ENCODE results near the gene TCN2.

The TCN2 gene

GRCh38 chr22:30652852-30653251 lies 45.9 kb downstream of the TCN2 start:
- H3K36me3 ChIP-seq (ENCODE audit: insufficient read depth, low read length) = no peaks in the 10 kb centered on the region

GRCh38 chr22:30654361-30654760 lies 47.4 kb downstream of the TCN2 start:
- Histone ChIP-seq H3K27ac (ENCODE audit: low read depth, low read length) (no peak overlapping the region), H3K4me1 (ENCODE audit: insufficient read depth, low read length) (no peaks in the 10 kb centered on the region), H3K4me3 (ENCODE audit: low read depth in 1 of 2, low read length in 2 of 2) (no peak overlapping the region), H3K9me3 (ENCODE audit: low read length) (no peaks in the 10 kb centered on the region), H3K36me3 (ENCODE audit: insufficient read depth, low read length) (no peaks in the 10 kb centered on the region), H3K9ac (ENCODE audit: low read length) (no peak overlapping the region), H3K27me3 (ENCODE audit: control insufficient read depth in 1 of 2, insufficient read depth in 2 of 2, low read length in 2 of 2) (no peaks in the 10 kb centered on the region)

More at GRCh38 chr22:30652852-30653251, 45.9 kb downstream of the TCN2 start:
- H3K9me3 ChIP-seq (ENCODE audit: low read length) = no peaks in the 10 kb centered on the region
- no peak overlapping the region for H3K4me3 ChIP-seq (ENCODE audit: low read depth in 1 of 2, low read length in 2 of 2)
- no peaks in the 10 kb centered on the region for H3K27me3 ChIP-seq (ENCODE audit: control insufficient read depth in 1 of 2, insufficient read depth in 2 of 2, low read length in 2 of 2)
- no peaks in the 10 kb centered on the region for H3K4me1 ChIP-seq (ENCODE audit: insufficient read depth, low read length)
- H3K27ac ChIP-seq (ENCODE audit: low read depth, low read length) = no peak overlapping the region
- no peak overlapping the region for H3K9ac ChIP-seq (ENCODE audit: low read length)

- H3K27ac ChIP-seq (ENCODE audit: low read depth, low read length) = no peak overlapping the region
- no peaks in the 10 kb centered on the region for H3K36me3 ChIP-seq (ENCODE audit: insufficient read depth, low read length)
- no peak overlapping the region for H3K9ac ChIP-seq (ENCODE audit: low read length)
- no peaks in the 10 kb centered on the region for H3K27me3 ChIP-seq (ENCODE audit: control insufficient read depth in 1 of 2, insufficient read depth in 2 of 2, low read length in 2 of 2)
- no peaks in the 10 kb centered on the region for H3K9me3 ChIP-seq (ENCODE audit: low read length)
- H3K4me3 ChIP-seq (ENCODE audit: low read depth in 1 of 2, low read length in 2 of 2) = no peak overlapping the region
- H3K4me1 ChIP-seq (ENCODE audit: insufficient read depth, low read length) = no peaks in the 10 kb centered on the region
Measured at GRCh38 chr22:30655532-30655931, 48.6 kb downstream of the TCN2 start.

GRCh38 chr22:30662040-30662439 lies 55.1 kb downstream of the TCN2 start:
- no peak overlapping the region for H3K9ac ChIP-seq (ENCODE audit: low read length)
- no peak overlapping the region for H3K27ac ChIP-seq (ENCODE audit: low read depth, low read length)
- peaks cover 17% of the 10 kb centered on the region for H3K36me3 ChIP-seq (ENCODE audit: insufficient read depth, low read length)
- H3K27me3 ChIP-seq (ENCODE audit: control insufficient read depth in 1 of 2, insufficient read depth in 2 of 2, low read length in 2 of 2) = no peaks in the 10 kb centered on the region
- no peak overlapping the region for H3K4me3 ChIP-seq (ENCODE audit: low read depth in 1 of 2, low read length in 2 of 2)
- peaks cover 6% of the 10 kb centered on the region for H3K4me1 ChIP-seq (ENCODE audit: insufficient read depth, low read length)
- H3K9me3 ChIP-seq (ENCODE audit: low read length) = no peaks in the 10 kb centered on the region

GRCh38 chr22:30664798-30665197 lies 57.8 kb downstream of the TCN2 start:
- peaks cover 17% of the 10 kb centered on the region for H3K36me3 ChIP-seq (ENCODE audit: insufficient read depth, low read length)
- H3K4me1 ChIP-seq (ENCODE audit: insufficient read depth, low read length) = peaks cover 13% of the 10 kb centered on the region
- no peak overlapping the region for H3K9ac ChIP-seq (ENCODE audit: low read length)
- H3K9me3 ChIP-seq (ENCODE audit: low read length) = no peaks in the 10 kb centered on the region
- H3K4me3 ChIP-seq (ENCODE audit: low read depth in 1 of 2, low read length in 2 of 2) = no peak overlapping the region
- H3K27me3 ChIP-seq (ENCODE audit: control insufficient read depth in 1 of 2, insufficient read depth in 2 of 2, low read length in 2 of 2) = no peaks in the 10 kb centered on the region
- H3K27ac ChIP-seq (ENCODE audit: low read depth, low read length) = no peak overlapping the region

GRCh38 chr22:30665266-30665665 lies 58.3 kb downstream of the TCN2 start:
- Histone ChIP-seq H3K4me3 (ENCODE audit: low read depth in 1 of 2, low read length in 2 of 2) (no peak overlapping the region), H3K36me3 (ENCODE audit: insufficient read depth, low read length) (peaks cover 17% of the 10 kb centered on the region), H3K9ac (ENCODE audit: low read length) (no peak overlapping the region), H3K4me1 (ENCODE audit: insufficient read depth, low read length) (peaks cover 13% of the 10 kb centered on the region), H3K27ac (ENCODE audit: low read depth, low read length) (no peak overlapping the region), H3K27me3 (ENCODE audit: control insufficient read depth in 1 of 2, insufficient read depth in 2 of 2, low read length in 2 of 2) (no peaks in the 10 kb centered on the region), H3K9me3 (ENCODE audit: low read length) (no peaks in the 10 kb centered on the region)

GRCh38 chr22:30665786-30666185 lies 58.8 kb downstream of the TCN2 start:
- peaks cover 13% of the 10 kb centered on the region for H3K4me1 ChIP-seq (ENCODE audit: insufficient read depth, low read length)
- H3K9me3 ChIP-seq (ENCODE audit: low read length) = no peaks in the 10 kb centered on the region
- no peak overlapping the region for H3K9ac ChIP-seq (ENCODE audit: low read length)
- H3K27ac ChIP-seq (ENCODE audit: low read depth, low read length) = no peak overlapping the region
- H3K27me3 ChIP-seq (ENCODE audit: control insufficient read depth in 1 of 2, insufficient read depth in 2 of 2, low read length in 2 of 2) = no peaks in the 10 kb centered on the region
- peaks cover 17% of the 10 kb centered on the region for H3K36me3 ChIP-seq (ENCODE audit: insufficient read depth, low read length)
- no peak overlapping the region for H3K4me3 ChIP-seq (ENCODE audit: low read depth in 1 of 2, low read length in 2 of 2)

- Histone ChIP-seq H3K9me3 (ENCODE audit: low read length) (no peaks in the 10 kb centered on the region), H3K4me3 (ENCODE audit: low read depth in 1 of 2, low read length in 2 of 2) (peak overlapping the region; percentile 92 to 96), H3K4me1 (ENCODE audit: insufficient read depth, low read length) (peaks cover 13% of the 10 kb centered on the region), H3K36me3 (ENCODE audit: insufficient read depth, low read length) (peaks cover 17% of the 10 kb centered on the region), H3K27ac (ENCODE audit: low read depth, low read length) (peak overlapping the region; percentile 56), H3K9ac (ENCODE audit: low read length) (peak overlapping the region; percentile 75), H3K27me3 (ENCODE audit: control insufficient read depth in 1 of 2, insufficient read depth in 2 of 2, low read length in 2 of 2) (no peaks in the 10 kb centered on the region)
Measured at GRCh38 chr22:30667107-30667493, 60.1 kb downstream of the TCN2 start.

GRCh38 chr22:30667494-30668385 lies 60.8 kb downstream of the TCN2 start, which contains the start of gene DUSP18:
TSS of gene DUSP18 (minus strand) at chr22:30667875. CDS start at chr22:30664003, 3,872 bp downstream.
- peak within 1 kb of the TSS; percentile 92 to 96 for H3K4me3 ChIP-seq (ENCODE audit: low read depth in 1 of 2, low read length in 2 of 2)
- H3K9ac ChIP-seq (ENCODE audit: low read length) = peak within 1 kb of the TSS; percentile 75
- H3K36me3 ChIP-seq (ENCODE audit: insufficient read depth, low read length) = peaks cover 13% of the 10 kb centered on the region

GRCh38 chr22:30668386-30668710 lies 61.4 kb downstream of the TCN2 start:
- H3K27ac ChIP-seq (ENCODE audit: low read depth, low read length) = peak overlapping the region; percentile 68
- peaks cover 13% of the 10 kb centered on the region for H3K4me1 ChIP-seq (ENCODE audit: insufficient read depth, low read length)
- peaks cover 8% of the 10 kb centered on the region for H3K36me3 ChIP-seq (ENCODE audit: insufficient read depth, low read length)
- peak overlapping the region; percentile 67 for H3K9ac ChIP-seq (ENCODE audit: low read length)
- no peaks in the 10 kb centered on the region for H3K27me3 ChIP-seq (ENCODE audit: control insufficient read depth in 1 of 2, insufficient read depth in 2 of 2, low read length in 2 of 2)
- H3K4me3 ChIP-seq (ENCODE audit: low read depth in 1 of 2, low read length in 2 of 2) = peak overlapping the region; percentile 92 to 96
- H3K9me3 ChIP-seq (ENCODE audit: low read length) = no peaks in the 10 kb centered on the region

More at GRCh38 chr22:30667494-30668385, 60.8 kb downstream of the TCN2 start, which contains the start of gene DUSP18:
- no peaks in the 10 kb centered on the region for H3K9me3 ChIP-seq (ENCODE audit: low read length)
- no peaks in the 10 kb centered on the region for H3K27me3 ChIP-seq (ENCODE audit: control insufficient read depth in 1 of 2, insufficient read depth in 2 of 2, low read length in 2 of 2)
- H3K4me1 ChIP-seq (ENCODE audit: insufficient read depth, low read length) = peaks cover 13% of the 10 kb centered on the region
- H3K27ac ChIP-seq (ENCODE audit: low read depth, low read length) = peak within 1 kb of the TSS; percentile 68

GRCh38 chr22:30671071-30671470 lies 64.1 kb downstream of the TCN2 start:
- no peak overlapping the region for H3K27ac ChIP-seq (ENCODE audit: low read depth, low read length)

GRCh38 chr22:30673136-30673535 lies 66.2 kb downstream of the TCN2 start:
- H3K27me3 ChIP-seq (ENCODE audit: control insufficient read depth in 1 of 2, insufficient read depth in 2 of 2, low read length in 2 of 2) = no peaks in the 10 kb centered on the region
- H3K4me1 ChIP-seq (ENCODE audit: insufficient read depth, low read length) = peaks cover 6% of the 10 kb centered on the region
- H3K27ac ChIP-seq (ENCODE audit: low read depth, low read length) = no peak overlapping the region
- H3K36me3 ChIP-seq (ENCODE audit: insufficient read depth, low read length) = no peaks in the 10 kb centered on the region
- no peak overlapping the region for H3K9ac ChIP-seq (ENCODE audit: low read length)
- H3K9me3 ChIP-seq (ENCODE audit: low read length) = no peaks in the 10 kb centered on the region
- no peak overlapping the region for H3K4me3 ChIP-seq (ENCODE audit: low read depth in 1 of 2, low read length in 2 of 2)

More at GRCh38 chr22:30671071-30671470, 64.1 kb downstream of the TCN2 start:
- Histone ChIP-seq H3K27me3 (ENCODE audit: control insufficient read depth in 1 of 2, insufficient read depth in 2 of 2, low read length in 2 of 2) (no peaks in the 10 kb centered on the region), H3K4me3 (ENCODE audit: low read depth in 1 of 2, low read length in 2 of 2) (no peak overlapping the region), H3K4me1 (ENCODE audit: insufficient read depth, low read length) (peaks cover 13% of the 10 kb centered on the region), H3K36me3 (ENCODE audit: insufficient read depth, low read length) (no peaks in the 10 kb centered on the region), H3K9ac (ENCODE audit: low read length) (no peak overlapping the region), H3K9me3 (ENCODE audit: low read length) (no peaks in the 10 kb centered on the region)
